GM23338 (cell line): ENCODE data around the gene SRRT. TPM values are rescaled to one million over a fixed set of nuclear protein-coding genes. Genes with fewer than 3 reads are reported as not detected.

ENCODE experiments used
- ATAC-seq: fragments of 200-7000 bp; cut with Tn5 transposase; 3 replicates; pipeline ENCODE4 v1.9.1; 2020
- DNase-seq: peaks from one replicate; pipeline ENCODE4 v3.0.0-alpha.2; 2015; ENCODE audit warnings: low spot score
- H2AFZ ChIP-seq: fragments of 200-600 bp; sonication (generic); 2 replicates; pipeline ENCODE4 v1.8.0; 2016; ENCODE audit warnings: antibody characterized with exemption, mild to moderate bottlenecking, moderate library complexity
- H3F3A ChIP-seq: fragments of 200-600 bp; sonication (generic); replicated peaks from 2 replicates; pipeline ENCODE4 v1.8.0; 2017; ENCODE audit warnings: antibody characterized with exemption, mixed run types, low read depth
- H3K27ac ChIP-seq: fragments of 200-600 bp; sonication (generic); 2 replicates; pipeline ENCODE4 v1.6.1; 2016; ENCODE audit warnings: low read depth
- H3K27me3 ChIP-seq: fragments of 200-600 bp; sonication (generic); 2 replicates; pipeline ENCODE4 v1.8.0; 2016; ENCODE audit warnings: mild to moderate bottlenecking, mixed run types, moderate library complexity; ENCODE audit not compliant: insufficient read depth
- H3K36me3 ChIP-seq: fragments of 200-600 bp; sonication (generic); 2 replicates; pipeline ENCODE4 v1.8.0; 2016; ENCODE audit warnings: mild to moderate bottlenecking; ENCODE audit not compliant: insufficient read depth
- H3K4me1 ChIP-seq: fragments of 200-600 bp; sonication (generic); 2 replicates; pipeline ENCODE4 v1.8.0; 2016; ENCODE audit warnings: mild to moderate bottlenecking, moderate library complexity; ENCODE audit not compliant: insufficient read depth
- H3K4me2 ChIP-seq: fragments of 200-600 bp; sonication (generic); 2 replicates; pipeline ENCODE4 v1.7.1; 2017; ENCODE audit warnings: mixed run types
- H3K4me3 ChIP-seq: fragments of 200-600 bp; sonication (generic); 2 replicates; pipeline ENCODE4 v1.6.1; 2016; ENCODE audit warnings: mixed run types
- H3K79me2 ChIP-seq: fragments of 200-600 bp; sonication (generic); replicated peaks from 2 replicates; pipeline ENCODE4 v1.8.0; 2017; ENCODE audit warnings: mild to moderate bottlenecking; ENCODE audit not compliant: insufficient read depth
- H3K9me2 ChIP-seq: fragments of 200-600 bp; sonication (generic); 2 replicates; pipeline ENCODE4 v1.8.0; 2017; ENCODE audit not compliant: insufficient read depth
- H4K20me1 ChIP-seq: fragments of 200-600 bp; sonication (generic); replicated peaks from 2 replicates; pipeline ENCODE4 v1.8.0; 2017; ENCODE audit warnings: mild to moderate bottlenecking; ENCODE audit not compliant: insufficient read depth
- H3K27ac Mint-ChIP-seq: 2 replicates; pipeline ENCODE4 v1.8.0; 2020; ENCODE audit warnings: inconsistent platforms, mild to moderate bottlenecking, moderate library complexity, mixed read lengths
- H3K27me3 Mint-ChIP-seq: 3 replicates; pipeline ENCODE4 v1.8.0; 2022; ENCODE audit warnings: low read depth, mild to moderate bottlenecking, moderate library complexity, mixed read lengths, inconsistent platforms; ENCODE audit not compliant: insufficient read depth, poor library complexity
- H3K36me3 Mint-ChIP-seq: 3 replicates; pipeline ENCODE4 v1.8.0; 2021; ENCODE audit warnings: low read depth, mild to moderate bottlenecking, inconsistent platforms, moderate library complexity, mixed read lengths
- H3K4me1 Mint-ChIP-seq: 3 replicates; pipeline ENCODE4 v1.8.0; 2020; ENCODE audit warnings: mild to moderate bottlenecking, inconsistent platforms, mixed read lengths
- H3K4me3 Mint-ChIP-seq: 3 replicates; pipeline ENCODE4 v1.8.0; 2021; ENCODE audit warnings: moderate library complexity, mild to moderate bottlenecking, inconsistent platforms, mixed read lengths
- H3K9me3 Mint-ChIP-seq: 3 replicates; pipeline ENCODE4 v1.8.0; 2020; ENCODE audit warnings: moderate library complexity, mild to moderate bottlenecking, inconsistent platforms, mixed read lengths
- CTCF ChIP-seq, 2 experiments: fragments of 200-600 bp in 1 of 2; sonication (generic) in 1 of 2; conservative IDR thresholded peaks; 2 replicates each; pipeline versions ENCODE4 v1.5.1 to v1.6.1; 2016 to 2017; ENCODE audit warnings: antibody characterized with exemption in 2 of 2, low read depth in 2 of 2, mild to moderate bottlenecking in 2 of 2, moderate library complexity in 1 of 2
- EZH2phosphoT487 ChIP-seq: fragments of 200-600 bp; sonication (generic); IDR thresholded peaks from one replicate; pipeline ENCODE4 v1.8.1; 2018; ENCODE audit warnings: antibody characterized with exemption; ENCODE audit not compliant: unreplicated experiment
- NANOG ChIP-seq: IDR thresholded peaks from 2 replicates; pipeline ENCODE4 v1.6.1; 2016; ENCODE audit warnings: antibody characterized with exemption, borderline replicate concordance
- POLR2AphosphoS5 ChIP-seq: IDR thresholded peaks from 2 replicates; pipeline ENCODE4 v1.6.1; 2016; ENCODE audit warnings: antibody characterized with exemption, low read depth
- STAT1 ChIP-seq: IDR thresholded peaks from one replicate; pipeline ENCODE4 v1.6.1; 2016; ENCODE audit warnings: antibody characterized with exemption; ENCODE audit not compliant: unreplicated experiment
- ZNF462 ChIP-seq: fragments of 250-450 bp; sonication (Bioruptor Pico); IDR thresholded peaks from 2 replicates; pipeline ENCODE4 v1.5.0; 2020; ENCODE audit warnings: mild to moderate bottlenecking, moderate library complexity
- polyA plus RNA-seq: library from polyadenylated mRNA; unstranded; fragments of >200 nt; fragmentation: Nextera tagmentation; extraction: Ambion mirVana; gene quantifications from 2 replicates; pipeline ENCODE4 v1.2.1, GENCODE V29; 2016
- total RNA-seq: library from RNA; depleted of rRNA; stranded (reverse); fragments of >200 nt; shearing (Covaris generic); gene quantifications from 2 replicates; pipeline ENCODE4 v1.2.3, GENCODE V29; 2014
- TF ChIP-seq, protein P1 (sequence below): IDR thresholded peaks from one replicate; pipeline ENCODE4 v1.6.1; 2018; ENCODE audit warnings: antibody characterized with exemption; ENCODE audit not compliant: unreplicated experiment

The SRRT gene
- total and polyA plus RNA-seq, 2 experiments from 2014 or later, result 113 to 140 TPM

DNA sequence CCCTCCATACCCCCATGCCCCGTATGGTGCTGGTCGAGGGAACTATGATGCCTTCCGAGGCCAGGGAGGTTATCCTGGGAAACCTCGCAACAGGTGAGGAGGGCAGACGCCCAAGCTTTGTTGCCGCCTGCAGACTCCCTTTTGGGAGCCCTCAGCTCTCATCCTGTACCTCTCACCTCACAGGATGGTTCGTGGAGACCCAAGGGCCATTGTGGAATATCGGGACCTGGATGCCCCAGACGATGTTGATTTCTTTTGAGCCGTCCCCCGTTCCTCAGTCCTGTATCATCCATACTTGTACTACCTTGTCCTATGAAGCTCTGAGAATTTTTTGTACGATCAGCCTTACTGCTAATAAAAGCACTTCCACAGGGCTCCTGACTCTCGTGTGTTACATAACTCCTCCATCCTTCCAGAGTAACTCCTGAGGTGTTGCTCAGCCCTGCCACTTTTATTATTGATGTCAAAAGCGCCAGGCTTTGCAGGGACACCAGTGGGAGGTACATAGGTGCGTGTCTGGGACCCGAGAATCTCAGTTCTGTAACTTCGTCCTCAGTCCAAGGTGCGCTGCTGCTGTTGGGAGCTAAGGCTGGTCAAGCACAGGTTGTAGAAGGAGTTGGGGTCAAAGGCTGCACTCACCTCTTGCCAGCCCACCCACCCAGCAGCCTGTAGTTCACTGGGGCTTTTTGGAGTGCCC is 13.5 kb downstream of the SRRT start (continued):
- TF ChIP-seq ZNF462 (CRISPR knock-in tag), result no peak
- TF ChIP-seq, protein P1, sequence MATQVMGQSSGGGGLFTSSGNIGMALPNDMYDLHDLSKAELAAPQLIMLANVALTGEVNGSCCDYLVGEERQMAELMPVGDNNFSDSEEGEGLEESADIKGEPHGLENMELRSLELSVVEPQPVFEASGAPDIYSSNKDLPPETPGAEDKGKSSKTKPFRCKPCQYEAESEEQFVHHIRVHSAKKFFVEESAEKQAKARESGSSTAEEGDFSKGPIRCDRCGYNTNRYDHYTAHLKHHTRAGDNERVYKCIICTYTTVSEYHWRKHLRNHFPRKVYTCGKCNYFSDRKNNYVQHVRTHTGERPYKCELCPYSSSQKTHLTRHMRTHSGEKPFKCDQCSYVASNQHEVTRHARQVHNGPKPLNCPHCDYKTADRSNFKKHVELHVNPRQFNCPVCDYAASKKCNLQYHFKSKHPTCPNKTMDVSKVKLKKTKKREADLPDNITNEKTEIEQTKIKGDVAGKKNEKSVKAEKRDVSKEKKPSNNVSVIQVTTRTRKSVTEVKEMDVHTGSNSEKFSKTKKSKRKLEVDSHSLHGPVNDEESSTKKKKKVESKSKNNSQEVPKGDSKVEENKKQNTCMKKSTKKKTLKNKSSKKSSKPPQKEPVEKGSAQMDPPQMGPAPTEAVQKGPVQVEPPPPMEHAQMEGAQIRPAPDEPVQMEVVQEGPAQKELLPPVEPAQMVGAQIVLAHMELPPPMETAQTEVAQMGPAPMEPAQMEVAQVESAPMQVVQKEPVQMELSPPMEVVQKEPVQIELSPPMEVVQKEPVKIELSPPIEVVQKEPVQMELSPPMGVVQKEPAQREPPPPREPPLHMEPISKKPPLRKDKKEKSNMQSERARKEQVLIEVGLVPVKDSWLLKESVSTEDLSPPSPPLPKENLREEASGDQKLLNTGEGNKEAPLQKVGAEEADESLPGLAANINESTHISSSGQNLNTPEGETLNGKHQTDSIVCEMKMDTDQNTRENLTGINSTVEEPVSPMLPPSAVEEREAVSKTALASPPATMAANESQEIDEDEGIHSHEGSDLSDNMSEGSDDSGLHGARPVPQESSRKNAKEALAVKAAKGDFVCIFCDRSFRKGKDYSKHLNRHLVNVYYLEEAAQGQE, result no peak

GRCh38 chr7:100888988-100889750 is 14.3 kb downstream of the SRRT start, which contains the start of gene UFSP1:
UFSP1 (minus strand) TSS chr7:100889715; CDS start chr7:100889271, 444 bp downstream.
- no peaks in the 10 kb centered on the region; the same call in 1 of the 3 replicates for H3K9me3 Mint-ChIP-seq
- peak within 1 kb of the TSS; percentile 90 for H3K4me3 ChIP-seq
- H3K4me3 Mint-ChIP-seq, result peak within 1 kb of the TSS; percentile 87
- peaks cover 41% of the 10 kb centered on the region for H3K4me1 Mint-ChIP-seq
- H3K4me2 ChIP-seq, result peak within 1 kb of the TSS; percentile 97
- no peaks in the 10 kb centered on the region for H3K9me2 ChIP-seq
- H3K79me2 ChIP-seq, result peaks cover 17% of the 10 kb centered on the region
- peak; percentile 44 for ATAC-seq
- peak within 1 kb of the TSS; percentile 98 for H3K27ac ChIP-seq
- peaks cover 38% of the 10 kb centered on the region for H3F3A ChIP-seq
- peaks cover 14% of the 10 kb centered on the region for H3K4me1 ChIP-seq
- H2AFZ ChIP-seq, result no peak within 1 kb of the TSS
- TF ChIP-seq STAT1 (no peak), POLR2AphosphoS5 (peak; percentile 71), NANOG (no peak), EZH2phosphoT487 (no peak), CTCF (conservative IDR thresholded peaks at IDR 0.05; ENCODE audit: low read depth in 2 of 2) (no peak)
- peaks cover 16% of the 10 kb centered on the region for H4K20me1 ChIP-seq
- H3K27me3 Mint-ChIP-seq, result peaks cover 35% of the 10 kb centered on the region
- DNase-seq, result no peak
- H3K36me3 ChIP-seq, result peaks cover 14% of the 10 kb centered on the region
- peaks cover 7% of the 10 kb centered on the region; the same call in 1 of the 2 replicates for H3K27me3 ChIP-seq
- H3K27ac Mint-ChIP-seq, result peak within 1 kb of the TSS; percentile 98
- peaks cover 47% of the 10 kb centered on the region for H3K36me3 Mint-ChIP-seq
